Hypothalamus (tissue), 51 donors: Measurements from ENCODE around the gene GTPBP1.

Experiments
- DNase-seq, 51 donors: peaks; one replicate each; lab custom pipeline; 2025; lab: John Stamatoyannopoulos, UW

GTPBP1 gene

GRCh38 chr22:38700789-38701628 is 4.7 kb upstream of the GTPBP1 start, which contains the start of gene JOSD1:
TSS of gene JOSD1 (minus strand) at chr22:38700943. CDS start at chr22:38699987, 956 bp downstream.
- DNase-seq = peak; percentile 39 to 97 (median 90)

DNA sequence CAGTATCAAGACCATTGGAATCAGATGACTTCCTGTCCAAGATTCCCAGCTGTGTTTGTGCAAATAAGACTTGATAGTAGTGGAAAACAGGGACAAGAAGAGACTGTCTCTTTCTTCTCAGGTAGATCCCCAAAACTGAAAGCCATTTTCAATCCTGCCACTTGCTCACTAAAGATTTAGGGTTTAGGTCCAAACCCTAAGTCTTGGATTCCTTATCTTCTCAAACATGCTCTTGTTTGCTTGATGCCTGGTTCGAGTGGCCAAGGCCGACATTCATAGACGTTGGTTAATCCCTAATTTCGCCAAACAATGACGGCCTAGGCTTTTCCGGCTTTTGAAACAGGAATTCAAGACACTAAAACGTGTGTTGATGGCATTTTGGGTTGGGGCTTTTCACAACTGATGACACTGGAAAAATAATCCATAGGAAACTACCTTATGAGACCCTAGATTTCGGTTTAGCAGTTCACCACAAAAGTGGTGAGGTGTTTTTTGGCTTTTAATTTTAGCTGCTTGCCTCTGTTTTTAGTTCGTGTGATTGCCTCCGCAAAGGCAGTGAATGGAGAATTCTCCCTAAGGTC is 1.0 kb upstream of the GTPBP1 start:
- no peak for DNase-seq

DNA sequence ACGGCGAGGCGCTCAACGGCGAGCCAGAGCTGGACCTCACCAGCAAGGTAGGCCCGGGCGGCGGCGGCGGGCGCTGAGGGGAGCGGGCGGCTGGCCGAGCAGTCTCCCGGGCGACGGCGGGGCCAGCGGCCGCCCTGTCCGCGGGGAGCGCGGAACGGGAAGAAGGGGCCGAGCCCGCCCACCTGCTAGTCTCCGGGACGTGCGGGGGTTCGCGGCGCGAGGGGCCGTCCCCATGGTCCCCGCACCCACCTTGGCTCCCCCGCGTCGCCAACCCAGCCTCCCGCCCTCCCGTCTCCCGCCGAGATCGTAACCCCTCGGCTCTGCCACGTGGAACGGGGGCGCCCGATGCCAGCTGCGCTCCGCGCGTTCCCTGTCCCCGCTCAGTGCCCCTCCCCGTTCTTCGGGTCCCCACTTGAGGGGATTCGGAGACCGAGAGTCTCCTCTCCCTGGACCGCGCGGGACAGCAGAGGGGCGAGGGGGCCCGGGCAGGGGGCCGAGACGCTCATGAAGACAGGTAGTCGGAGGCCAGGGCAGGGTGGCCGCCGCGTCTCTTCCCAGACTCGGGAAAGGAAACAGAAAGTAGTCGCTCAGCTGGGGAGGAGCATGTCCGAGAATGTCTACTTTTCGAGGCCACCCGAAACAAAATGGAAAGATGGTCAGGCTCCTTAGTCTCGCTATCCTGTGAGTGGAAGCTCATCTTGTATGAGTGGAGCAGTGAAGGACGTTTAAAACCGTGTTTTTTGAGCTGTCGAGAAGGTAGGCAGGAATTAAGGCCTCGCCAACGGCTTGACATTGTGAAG is 557 bp downstream of the GTPBP1 start:
- DNase-seq = peak in 33 of 51 donors; percentile 26 to 77 (median 60)

DNA sequence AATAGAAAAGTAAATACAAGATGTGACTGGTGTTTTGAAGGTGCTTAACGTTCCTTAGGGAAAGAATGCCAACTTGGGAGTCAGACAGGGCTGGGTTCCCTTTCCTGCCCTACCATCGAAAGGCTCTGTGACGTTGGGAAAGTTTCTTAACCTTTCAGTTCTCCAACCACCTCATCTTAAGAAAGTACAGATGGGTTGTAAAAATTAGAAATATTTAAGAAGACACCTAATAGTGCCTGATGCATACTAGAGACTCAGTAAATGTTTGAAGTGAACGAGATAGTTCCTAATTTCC is 1.1 kb downstream of the GTPBP1 start:
- no peak for DNase-seq

DNA sequence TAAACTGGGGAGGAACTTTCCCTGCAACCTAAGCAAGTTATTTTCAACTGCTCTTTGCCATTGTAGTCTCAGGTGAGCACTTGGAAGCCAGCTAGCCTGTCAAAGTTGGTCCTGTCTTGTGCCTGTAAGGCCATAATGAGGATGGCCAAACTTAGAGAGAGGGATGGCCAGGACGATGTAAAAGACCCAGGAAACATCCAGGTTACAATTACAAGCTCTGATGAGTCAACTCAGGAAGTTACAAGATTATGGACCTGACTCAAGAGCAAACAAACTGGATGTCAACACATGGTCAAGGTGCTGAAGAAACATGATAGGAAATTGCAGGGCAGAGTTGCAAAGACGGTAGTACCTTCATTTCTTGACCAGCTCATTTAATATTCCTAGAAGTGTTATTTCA is 1.6 kb downstream of the GTPBP1 start:
- no peak for DNase-seq

DNA sequence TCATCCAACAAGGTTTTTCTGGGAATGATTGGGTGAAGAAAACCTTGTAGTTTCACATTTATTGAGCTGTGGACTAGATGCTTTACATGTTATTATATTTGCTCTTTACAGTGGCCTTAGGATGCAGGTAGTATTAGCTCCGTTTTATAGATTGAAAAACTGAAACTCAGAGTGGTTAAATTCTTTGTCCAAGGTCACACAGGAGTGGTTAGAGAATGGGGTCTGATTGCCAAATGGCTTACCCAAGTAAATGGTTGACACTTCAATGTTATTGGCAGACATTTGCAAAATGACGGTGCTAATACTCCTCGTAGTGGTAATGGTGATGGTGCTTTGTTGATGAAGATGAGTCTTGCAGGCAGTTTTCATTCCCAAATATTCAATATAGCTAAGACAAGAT is 2.2 kb downstream of the GTPBP1 start:
- DNase-seq = no peak

- no peak for DNase-seq
Measured at GRCh38 chr22:38709306-38709705, 3.6 kb downstream of the GTPBP1 start.

DNA sequence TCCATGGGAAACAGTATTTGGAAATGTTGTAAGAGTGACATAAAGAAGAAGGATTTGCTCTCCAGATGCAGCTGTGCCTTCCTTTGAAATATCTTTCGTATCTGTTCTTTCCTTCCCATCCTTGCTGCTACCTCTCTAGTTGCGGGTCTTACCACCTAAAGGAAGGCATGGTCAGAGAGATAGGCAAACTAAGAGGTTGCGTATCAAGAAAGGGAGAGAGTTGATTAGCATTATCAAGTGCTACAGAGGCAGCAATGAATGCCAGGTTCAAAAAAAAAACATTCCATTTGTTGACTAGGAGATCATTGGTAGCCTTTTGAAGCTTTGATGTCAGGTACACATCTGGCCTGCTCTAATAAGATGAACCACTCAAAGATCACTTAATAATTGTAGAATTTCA is 4.6 kb downstream of the GTPBP1 start:
- DNase-seq = no peak

- no peak for DNase-seq
Measured at GRCh38 chr22:38710866-38711265, 5.1 kb downstream of the GTPBP1 start.

DNA sequence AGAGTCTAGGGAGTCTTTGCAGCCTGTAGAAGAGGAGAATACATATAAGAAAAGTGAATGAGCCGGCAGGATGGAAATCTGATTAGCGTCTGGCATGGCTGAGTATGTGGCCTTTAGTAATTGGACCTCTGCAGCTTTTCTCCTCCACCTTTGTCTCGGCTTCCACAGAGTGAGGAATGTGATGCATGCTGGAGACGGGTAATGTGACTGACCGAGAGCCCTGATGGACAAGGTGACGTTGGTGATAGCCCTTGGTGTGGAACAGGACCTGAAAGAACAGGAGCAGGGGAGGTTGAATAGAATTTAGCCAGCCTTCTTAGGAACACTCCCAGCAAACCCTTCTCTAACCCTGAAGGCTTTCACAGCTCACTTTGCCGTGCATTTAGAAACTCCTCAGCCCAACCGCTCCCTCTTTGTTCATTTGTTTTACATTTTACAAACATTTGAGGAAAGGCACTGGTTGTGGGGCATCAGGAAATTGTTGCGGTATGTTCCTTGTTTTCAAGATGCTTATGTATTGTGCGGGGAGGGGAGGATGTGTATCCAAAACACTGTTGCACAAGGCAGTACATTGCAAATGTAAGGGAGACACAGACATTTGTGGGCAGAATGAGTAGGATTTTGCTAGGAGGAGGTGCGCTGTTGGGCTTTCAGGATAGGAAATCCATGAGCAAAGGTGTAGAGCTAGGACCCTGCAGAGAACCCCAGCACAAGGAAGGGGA is 6.9 kb downstream of the GTPBP1 start:
- DNase-seq = no peak

DNA sequence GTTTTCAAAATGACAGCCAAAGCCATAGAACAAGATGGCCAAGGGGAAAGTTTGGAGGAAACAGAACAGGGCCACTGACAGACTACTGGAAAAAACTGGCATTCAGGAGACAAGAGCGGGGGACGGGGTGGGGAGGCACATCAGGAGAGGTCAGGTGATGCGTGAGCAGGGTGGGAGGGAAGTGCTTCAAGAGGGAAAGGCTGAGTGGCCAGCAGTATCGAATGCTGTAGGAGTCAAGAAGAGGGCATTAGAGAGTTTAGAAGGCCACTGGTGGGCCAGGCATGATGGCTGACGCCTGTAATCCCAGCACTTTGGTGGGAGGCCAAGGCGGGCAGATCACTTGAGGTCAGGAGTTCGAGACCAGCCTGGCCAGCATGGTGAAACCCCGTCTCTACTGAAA is 8.2 kb downstream of the GTPBP1 start:
- peak in 1 of 51 donors; percentile 18 for DNase-seq

DNA sequence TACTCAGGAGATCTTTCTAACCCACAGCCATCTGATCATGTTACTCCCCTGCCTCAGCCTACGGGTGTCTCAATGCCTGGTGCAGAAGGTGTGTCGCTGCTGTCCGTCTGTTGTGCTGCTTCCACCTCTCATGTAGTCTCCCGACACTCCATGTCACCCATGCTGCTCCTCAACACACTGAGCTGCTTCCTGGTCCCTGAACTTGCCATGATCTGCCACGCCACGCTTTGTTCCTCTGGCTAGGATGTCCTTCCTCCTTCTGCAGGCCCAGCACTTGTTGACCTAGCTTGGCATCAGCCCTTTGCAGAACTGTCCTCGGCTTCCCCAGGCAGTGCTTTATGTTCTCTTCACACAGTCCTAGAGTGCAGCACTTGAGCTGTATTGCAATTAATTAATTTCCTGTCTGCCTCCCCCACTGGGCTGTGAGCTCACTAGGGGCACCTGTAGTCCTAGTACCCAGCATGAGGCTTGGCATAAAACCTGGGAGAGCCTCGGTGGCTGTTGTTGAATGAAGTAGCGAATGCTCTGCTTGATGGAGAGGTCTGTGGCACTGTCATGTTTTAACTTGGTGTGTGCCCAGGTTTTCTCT is 9.5 kb downstream of the GTPBP1 start:
- DNase-seq = peak in 1 of 51 donors; percentile 24

DNA sequence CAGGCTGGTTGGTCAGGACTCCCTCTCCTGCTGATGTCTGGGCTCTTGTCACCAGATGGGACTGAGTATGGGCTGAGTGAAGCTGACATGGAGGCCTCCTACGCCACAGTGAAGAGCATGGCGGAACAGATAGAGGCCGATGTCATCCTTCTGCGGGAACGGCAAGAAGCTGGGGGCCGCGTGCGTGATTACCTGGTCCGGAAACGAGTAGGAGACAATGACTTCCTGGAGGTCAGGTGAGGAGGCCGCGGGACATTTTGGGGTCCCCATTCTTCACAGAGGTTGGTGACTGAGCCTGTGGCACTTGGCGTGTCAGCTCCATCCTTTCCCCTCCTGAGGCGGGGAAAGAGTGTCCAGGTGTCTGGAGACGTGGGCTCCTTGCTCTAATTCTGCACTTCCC is 10.1 kb downstream of the GTPBP1 start:
- no peak for DNase-seq

GRCh38 chr22:38716271-38716670 is 10.5 kb downstream of the GTPBP1 start:
- no peak for DNase-seq

DNA sequence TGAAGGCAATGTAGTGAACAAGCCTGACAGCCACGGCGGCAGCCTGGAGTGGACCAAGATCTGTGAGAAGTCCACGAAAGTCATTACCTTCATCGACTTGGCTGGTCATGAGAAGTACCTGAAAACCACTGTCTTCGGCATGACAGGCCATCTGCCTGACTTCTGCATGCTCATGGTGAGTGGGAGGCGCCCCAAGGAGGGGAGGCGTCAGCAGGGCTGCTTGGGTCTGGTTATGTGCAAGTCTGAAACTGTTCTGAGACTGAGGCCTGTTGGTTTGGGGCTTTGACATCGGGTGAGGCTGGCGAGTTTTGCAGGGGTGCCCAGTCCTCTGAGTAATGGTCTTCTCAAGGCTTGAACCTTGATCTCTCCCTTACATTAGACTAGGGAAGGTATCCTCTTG is 11.1 kb downstream of the GTPBP1 start:
- DNase-seq = no peak

DNA sequence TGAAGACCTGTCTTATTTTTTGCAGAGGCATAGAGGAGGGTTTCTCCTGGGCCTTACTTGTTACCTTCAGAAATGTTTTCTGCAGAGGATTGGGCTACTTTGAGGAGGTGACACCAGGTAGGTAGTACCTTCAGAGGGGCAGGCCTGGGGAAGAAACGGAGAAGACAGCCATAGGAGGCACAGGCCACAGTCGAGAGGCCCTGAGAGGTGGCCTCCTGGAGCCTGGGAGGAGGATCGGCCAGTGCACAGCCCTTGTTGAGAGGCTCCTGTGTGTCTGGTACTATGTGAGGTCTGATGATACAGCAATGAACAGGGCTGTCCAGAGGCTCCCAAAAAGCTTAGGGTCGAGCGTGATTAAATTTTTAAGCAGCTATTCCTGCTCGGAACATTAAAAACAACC is 11.5 kb downstream of the GTPBP1 start:
- no peak for DNase-seq

DNA sequence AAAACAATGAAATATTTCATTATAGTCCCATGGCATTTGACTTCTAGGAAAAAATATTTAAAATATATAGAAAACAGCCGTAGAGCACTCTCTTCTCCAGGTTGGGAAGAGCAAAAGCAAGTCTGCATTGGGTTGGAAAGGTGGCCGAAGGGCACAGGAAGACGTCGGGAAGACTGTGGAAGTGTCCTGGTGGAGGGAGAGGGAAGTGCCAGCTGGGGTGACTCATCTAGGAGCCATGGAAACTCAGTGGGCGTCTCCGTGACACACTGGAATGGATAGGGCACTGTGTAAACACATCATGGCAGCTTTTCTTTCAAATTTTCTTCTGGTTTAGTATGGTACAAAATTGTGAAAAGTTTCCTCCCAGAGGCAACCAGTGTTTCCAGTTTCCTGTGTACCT is 12.7 kb downstream of the GTPBP1 start:
- DNase-seq = peak in 19 of 51 donors; percentile 15 to 77 (median 30)

DNA sequence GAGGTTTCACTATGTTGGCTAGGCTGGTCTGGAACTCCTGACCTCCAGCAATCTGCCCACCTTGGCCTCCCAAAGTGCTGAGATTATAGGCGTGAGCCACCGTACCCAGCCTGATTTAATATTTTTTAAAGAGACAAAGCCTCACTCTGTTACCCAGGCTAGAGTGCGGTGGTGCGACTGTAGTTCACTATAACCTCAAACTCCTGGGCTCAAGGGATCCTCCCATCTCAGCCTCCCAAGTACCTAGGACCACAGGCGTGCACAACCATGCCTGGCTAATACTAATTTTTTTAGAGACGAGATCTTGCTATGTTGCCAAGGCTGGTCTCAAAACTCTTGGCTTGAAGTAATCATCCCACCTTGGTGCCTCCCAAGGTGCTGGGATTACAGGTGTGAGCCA is 13.5 kb downstream of the GTPBP1 start:
- DNase-seq = no peak

- DNase-seq = no peak
Measured at GRCh38 chr22:38720350-38720749, 14.6 kb downstream of the GTPBP1 start.

DNA sequence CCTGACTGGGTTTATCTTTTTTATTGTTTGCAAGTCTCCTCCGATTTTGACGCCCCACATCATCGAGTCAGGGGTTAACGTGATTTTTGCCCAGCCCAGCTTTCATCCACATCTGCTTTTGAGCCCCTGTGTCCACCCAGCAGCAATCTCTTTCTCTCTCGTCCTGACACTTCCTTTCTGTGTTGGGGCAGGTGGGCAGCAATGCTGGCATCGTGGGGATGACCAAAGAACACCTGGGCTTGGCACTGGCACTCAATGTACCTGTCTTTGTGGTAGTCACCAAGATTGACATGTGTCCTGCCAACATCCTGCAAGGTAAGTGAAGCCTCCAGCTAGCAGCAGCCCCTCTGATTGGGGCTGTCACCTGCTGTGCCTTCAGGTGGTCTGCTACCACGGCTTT is 15.8 kb downstream of the GTPBP1 start:
- no peak for DNase-seq

DNA sequence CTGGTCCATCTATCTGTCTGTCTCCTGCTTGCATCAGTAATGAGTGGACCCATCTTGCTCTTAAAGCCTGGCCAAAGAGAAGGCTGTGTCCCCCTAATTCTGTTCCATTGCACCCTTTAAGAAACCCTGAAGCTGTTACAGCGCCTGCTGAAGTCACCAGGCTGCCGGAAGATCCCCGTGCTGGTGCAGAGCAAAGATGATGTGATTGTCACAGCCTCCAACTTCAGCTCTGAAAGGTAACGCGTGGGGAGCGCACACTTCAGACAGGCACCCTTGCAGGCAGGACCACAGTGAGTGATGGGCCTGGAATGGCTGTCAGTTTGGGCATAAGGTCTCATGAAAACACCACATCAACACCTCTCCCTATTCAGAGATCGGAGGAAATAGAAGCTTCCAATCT is 18.4 kb downstream of the GTPBP1 start:
- DNase-seq = no peak
